ENCODE data around the gene MYLIP. TPM values are rescaled to one million over a fixed set of nuclear protein-coding genes. Genes with fewer than 3 reads are reported as not detected.

MYLIP gene
- total RNA-seq, 4 donors from 2014 or later: 22.5 to 43.2 (median 40.7) TPM

GRCh38 chr6:16108921-16109658 lies 19.8 kb upstream of the MYLIP start:
- no peaks in the 10 kb centered on the region for H3K9me3 ChIP-seq
- TF ChIP-seq POLR2A (IDR thresholded peaks at IDR 0.05) (no peak), POLR2AphosphoS5 (IDR thresholded peaks at IDR 0.05) (no peak), EP300 (IDR thresholded peaks at IDR 0.05; ENCODE audit: low read depth) (no peak)
- TF ChIP-seq, protein P1, sequence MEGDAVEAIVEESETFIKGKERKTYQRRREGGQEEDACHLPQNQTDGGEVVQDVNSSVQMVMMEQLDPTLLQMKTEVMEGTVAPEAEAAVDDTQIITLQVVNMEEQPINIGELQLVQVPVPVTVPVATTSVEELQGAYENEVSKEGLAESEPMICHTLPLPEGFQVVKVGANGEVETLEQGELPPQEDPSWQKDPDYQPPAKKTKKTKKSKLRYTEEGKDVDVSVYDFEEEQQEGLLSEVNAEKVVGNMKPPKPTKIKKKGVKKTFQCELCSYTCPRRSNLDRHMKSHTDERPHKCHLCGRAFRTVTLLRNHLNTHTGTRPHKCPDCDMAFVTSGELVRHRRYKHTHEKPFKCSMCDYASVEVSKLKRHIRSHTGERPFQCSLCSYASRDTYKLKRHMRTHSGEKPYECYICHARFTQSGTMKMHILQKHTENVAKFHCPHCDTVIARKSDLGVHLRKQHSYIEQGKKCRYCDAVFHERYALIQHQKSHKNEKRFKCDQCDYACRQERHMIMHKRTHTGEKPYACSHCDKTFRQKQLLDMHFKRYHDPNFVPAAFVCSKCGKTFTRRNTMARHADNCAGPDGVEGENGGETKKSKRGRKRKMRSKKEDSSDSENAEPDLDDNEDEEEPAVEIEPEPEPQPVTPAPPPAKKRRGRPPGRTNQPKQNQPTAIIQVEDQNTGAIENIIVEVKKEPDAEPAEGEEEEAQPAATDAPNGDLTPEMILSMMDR (IDR thresholded peaks at IDR 0.05): no peak
- peaks cover 0 to 11% (median 7%) of the 10 kb centered on the region in 4 donors for H3K4me1 ChIP-seq
- H3K27me3 ChIP-seq: no peaks in the 10 kb centered on the region
- DNase-seq: peak; percentile 20
- in situ Hi-C loops (cut with MboI; ENCODE audit: low pct_ligation_motif_present in 1 of 4, low pct_unique_long_range_greater_than_20kb in 1 of 4, low sequenced_read_pairs in 3 of 4): no loop called here
- H3K4me3 ChIP-seq: no peak overlapping the region
- no peaks in the 10 kb centered on the region for H3K36me3 ChIP-seq
- H3K27ac ChIP-seq: no peak overlapping the region
- 69 to 80% methylated on average over 1 to 5 of the region's 5 CpGs for WGBS, 2 donors (ENCODE audit: low coverage in 1 of 2)
- intact Hi-C loops (cut with DNase I; ENCODE audit: low total_unique reads): no loop called here

DNA sequence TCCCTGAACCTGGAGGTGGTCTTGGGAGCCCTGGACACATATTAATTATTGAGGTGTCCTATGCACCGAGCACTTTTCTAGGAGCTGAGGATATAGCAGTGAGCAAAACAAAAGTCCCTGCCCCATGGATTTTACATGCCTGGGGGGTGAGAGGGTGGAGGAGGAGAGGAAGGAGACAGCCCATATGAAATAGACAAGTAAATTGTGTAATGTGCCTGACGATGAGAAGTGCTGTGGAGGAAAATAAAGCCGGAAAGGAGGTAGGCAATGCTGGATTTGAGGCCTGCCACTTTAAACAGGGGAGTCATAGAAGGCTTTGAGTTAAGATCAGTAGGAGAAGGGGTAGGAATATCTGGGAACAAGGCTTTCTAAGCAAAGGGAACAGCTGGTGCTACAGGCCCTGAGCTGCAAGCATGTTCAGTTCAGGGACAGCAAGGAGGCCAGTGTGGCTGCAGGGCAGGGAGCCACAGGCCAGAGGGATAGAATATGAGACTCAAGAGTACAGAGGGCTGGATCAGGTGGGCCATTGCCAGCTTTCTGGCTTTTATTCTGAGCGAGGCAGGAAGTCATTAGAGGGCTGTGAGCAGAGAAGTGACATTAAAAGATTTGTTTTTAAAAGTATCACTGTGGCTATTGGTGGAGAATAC lies 19.1 kb upstream of the MYLIP start:
- H3K4me1 ChIP-seq: peaks cover 0 to 11% (median 7%) of the 10 kb centered on the region in 4 donors
- 62 to 70% methylated on average over 2 to 4 of the region's 4 CpGs for WGBS, 2 donors (ENCODE audit: low coverage in 1 of 2)
- in situ Hi-C loops (cut with MboI; ENCODE audit: low pct_ligation_motif_present in 1 of 4, low pct_unique_long_range_greater_than_20kb in 1 of 4, low sequenced_read_pairs in 3 of 4): no loop called here
- DNase-seq: no peak
- H3K27me3 ChIP-seq: no peaks in the 10 kb centered on the region
- intact Hi-C loops (cut with DNase I; ENCODE audit: low total_unique reads): no loop called here
- H3K36me3 ChIP-seq: no peaks in the 10 kb centered on the region
- TF ChIP-seq, protein P1 (IDR thresholded peaks at IDR 0.05): no peak
- no peak for TF ChIP-seq EP300 (IDR thresholded peaks at IDR 0.05; ENCODE audit: low read depth)
- TF ChIP-seq POLR2AphosphoS5 (IDR thresholded peaks at IDR 0.05): no peak
- no peak for TF ChIP-seq POLR2A (IDR thresholded peaks at IDR 0.05)
- H3K9me3 ChIP-seq: no peaks in the 10 kb centered on the region
- no peak overlapping the region for H3K27ac ChIP-seq
- H3K4me3 ChIP-seq: no peak overlapping the region

DNA sequence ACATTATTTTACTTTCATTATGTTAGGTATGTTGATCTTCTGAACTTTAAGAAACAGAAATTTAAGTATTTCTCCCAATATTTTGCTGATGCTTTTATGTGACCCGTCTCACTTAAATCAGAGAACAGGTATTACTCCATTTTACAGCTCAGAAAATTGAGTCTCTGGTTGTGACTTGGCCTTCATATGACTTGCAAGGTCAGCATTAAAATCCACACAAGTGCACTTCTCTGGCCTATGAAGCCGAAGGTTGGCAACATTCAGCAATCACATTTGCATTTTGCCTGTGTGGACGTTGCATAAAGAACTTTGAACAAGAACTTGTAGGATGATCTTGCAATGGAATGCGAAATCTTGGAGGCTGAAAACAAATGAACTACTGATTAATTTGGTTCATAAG lies 10.1 kb upstream of the MYLIP start:
- Histone ChIP-seq H3K36me3 (no peaks in the 10 kb centered on the region), H3K4me3 (no peak overlapping the region), H3K27ac (no peak overlapping the region), H3K27me3 (no peaks in the 10 kb centered on the region), H3K9me3 (no peaks in the 10 kb centered on the region), H3K4me1 (no peaks in the 10 kb centered on the region)
- TF ChIP-seq POLR2AphosphoS5 (IDR thresholded peaks at IDR 0.05): no peak
- TF ChIP-seq EP300 (IDR thresholded peaks at IDR 0.05; ENCODE audit: low read depth): no peak
- no peak for TF ChIP-seq POLR2A (IDR thresholded peaks at IDR 0.05)
- TF ChIP-seq, protein P1 (IDR thresholded peaks at IDR 0.05): no peak
- intact Hi-C loops (cut with DNase I; ENCODE audit: low total_unique reads) (no loop called here), in situ Hi-C loops (cut with MboI; ENCODE audit: low pct_ligation_motif_present in 1 of 4, low pct_unique_long_range_greater_than_20kb in 1 of 4, low sequenced_read_pairs in 3 of 4) (no loop called here)
- 88 to 94% methylated on average over 3 to 4 of the region's 4 CpGs for WGBS, 2 donors (ENCODE audit: low coverage in 1 of 2)
- DNase-seq: no peak

- H3K4me1 ChIP-seq: no peaks in the 10 kb centered on the region
- no peaks in the 10 kb centered on the region for H3K9me3 ChIP-seq
- no peaks in the 10 kb centered on the region for H3K27me3 ChIP-seq
- H3K27ac ChIP-seq: no peak overlapping the region
- in situ Hi-C loops (cut with MboI; ENCODE audit: low pct_ligation_motif_present in 1 of 4, low pct_unique_long_range_greater_than_20kb in 1 of 4, low sequenced_read_pairs in 3 of 4) (no loop called here), intact Hi-C loops (cut with DNase I; ENCODE audit: low total_unique reads) (loop anchor here (10.0 kb wide), 1 partner anchor 67 kb away; no protein-coding TSS in a partner anchor)
- H3K36me3 ChIP-seq: no peaks in the 10 kb centered on the region
- 92 to 96% methylated on average over 3 of the region's 3 CpGs for WGBS, 2 donors (ENCODE audit: low coverage in 1 of 2)
- no peak for DNase-seq
- TF ChIP-seq POLR2AphosphoS5 (IDR thresholded peaks at IDR 0.05) (no peak), EP300 (IDR thresholded peaks at IDR 0.05; ENCODE audit: low read depth) (no peak), POLR2A (IDR thresholded peaks at IDR 0.05) (no peak)
- TF ChIP-seq, protein P1 (IDR thresholded peaks at IDR 0.05): no peak
- H3K4me3 ChIP-seq: no peak overlapping the region
Observed at GRCh38 chr6:16121339-16121738, 7.5 kb upstream of the MYLIP start.
